Body of pancreas (tissue), 4 donors: ENCODE results near the gene TRMT44. TPM values are rescaled to one million over a fixed set of nuclear protein-coding genes. Genes with fewer than 3 reads are reported as not detected.
"Not testable (repeated sequence)": the region's sequence is repeated elsewhere in the genome, so short reads cannot be mapped to it uniquely, and the experiment has no call there.

Source experiments
- ATAC-seq: fragments of 150-250 bp; one replicate; pipeline ENCODE4 v1.9.1; 2016
- DNase-seq, 4 donors: peaks; one replicate each; pipeline ENCODE4 v3.0.0-alpha.2; 2019
- H3K27ac ChIP-seq, 4 donors: fragments of 200-600 bp; sonication (generic); 1 replicate in 3 of 4; 2 replicates in 1 of 4; pipeline versions ENCODE4 v1.5.1 to v1.6.1; 2016 to 2019; ENCODE audit warnings: mild to moderate bottlenecking in 1 of 4, mixed read lengths in 1 of 4, moderate library complexity in 1 of 4
- H3K27me3 ChIP-seq, 2 donors: fragments of 200-600 bp; sonication (generic); one replicate each; pipeline ENCODE4 v1.6.0; 2016; ENCODE audit warnings: mild to moderate bottlenecking in 1 of 2
- H3K36me3 ChIP-seq, 2 donors: fragments of 200-600 bp; sonication (generic); replicated peaks in 1 of 2; 2 replicates each; pipeline ENCODE4 v1.5.1; 2016; ENCODE audit warnings: low read depth in 2 of 2; ENCODE audit not compliant: insufficient read depth in 1 of 2
- H3K4me1 ChIP-seq: fragments of 200-600 bp; sonication (generic); one replicate; pipeline ENCODE4 v1.6.0; 2016
- H3K4me3 ChIP-seq, 2 donors: fragments of 200-600 bp; sonication (generic); 1 replicate in 1 of 2; 2 replicates in 1 of 2; pipeline ENCODE4 v1.5.1; 2016 to 2019
- H3K9me3 ChIP-seq, 3 donors: fragments of 200-600 bp; sonication (generic); 1 replicate in 2 of 3; 2 replicates in 1 of 3; pipeline ENCODE4 v1.5.1; 2016
- CTCF ChIP-seq, 7 experiments: fragments of 450-650 bp in 4 of 7; fragments of 200-600 bp in 3 of 7; sonication (generic) in 3 of 7; IDR thresholded peaks; one replicate each; pipeline ENCODE4 v1.5.1; 2016 to 2019; ENCODE audit warnings: antibody characterized with exemption in 7 of 7
- POLR2A ChIP-seq, 3 donors: fragments of 450-650 bp; IDR thresholded peaks; one replicate each; pipeline ENCODE4 v1.6.1; 2016; ENCODE audit warnings: antibody characterized with exemption in 3 of 3, mild to moderate bottlenecking in 2 of 3
- WGBS, 2 donors: methylation state at CpG; one replicate each; pipeline ENCODE4 v1.1.5; 2017; 5-methylcytosine and 5-hydroxymethylcytosine counted together
- intact Hi-C: fragments of 100-400 bp; cut with DNase I; formaldehyde crosslinking; loops from one replicate; pipeline ENCODE4 v1.15.1; 2023
- total RNA-seq, 2 donors: library from RNA; depleted of rRNA; stranded (reverse); fragments of >200 nt; gene quantifications; one replicate each; pipeline ENCODE4 v1.1.0, GENCODE V29; 2016

TRMT44 gene
- total RNA-seq, 2 donors from 2014 or later, result 13.2 to 60.0 TPM

- Histone ChIP-seq H3K36me3 (peaks cover 5 to 9% of the 10 kb centered on the region in 2 donors), H3K27me3 (no peaks in the 10 kb centered on the region), H3K27ac (no peak overlapping the region)
Observed at GRCh38 chr4:8403976-8404375, 36.6 kb upstream of the TRMT44 start.

GRCh38 chr4:8404791-8405515 is 35.6 kb upstream of the TRMT44 start:
- intact Hi-C loops, result loop anchor here (10.0 kb wide), 2 partner anchors 160 to 230 kb away; no protein-coding TSS in a partner anchor
- Histone ChIP-seq H3K27me3 (no peaks in the 10 kb centered on the region), H3K4me1 (no peaks in the 10 kb centered on the region), H3K36me3 (peaks cover 5 to 8% of the 10 kb centered on the region in 2 donors), H3K4me3 (no peak overlapping the region), H3K27ac (no peak overlapping the region), H3K9me3 (no peaks in the 10 kb centered on the region)
- ATAC-seq, result no peak
- 68 to 82% methylated on average over 13 to 14 of the region's 14 CpGs for WGBS, 2 donors
- TF ChIP-seq POLR2A (IDR thresholded peaks at IDR 0.05) (no peak), CTCF (IDR thresholded peaks at IDR 0.05) (no peak)
- DNase-seq, result no peak

More at GRCh38 chr4:8403976-8404375, 36.6 kb upstream of the TRMT44 start:
- 80 to 94% methylated on average over 13 of the region's 13 CpGs for WGBS, 2 donors
- intact Hi-C loops, result loop anchor here (10.0 kb wide), 2 partner anchors 159 to 229 kb away; no protein-coding TSS in a partner anchor
- TF ChIP-seq CTCF (IDR thresholded peaks at IDR 0.05) (no peak), POLR2A (IDR thresholded peaks at IDR 0.05) (no peak)
- Histone ChIP-seq H3K9me3 (no peaks in the 10 kb centered on the region), H3K4me3 (no peak overlapping the region), H3K4me1 (no peaks in the 10 kb centered on the region)
- ATAC-seq (no peak), DNase-seq (no peak)

GRCh38 chr4:8405516-8405875 is 35.1 kb upstream of the TRMT44 start:
- 83 to 93% methylated on average over 4 to 9 of the region's 9 CpGs for WGBS, 2 donors
- Histone ChIP-seq H3K4me1 (no peaks in the 10 kb centered on the region), H3K27ac (no peak overlapping the region), H3K36me3 (peaks cover 5 to 8% of the 10 kb centered on the region in 2 donors), H3K27me3 (no peaks in the 10 kb centered on the region), H3K9me3 (no peaks in the 10 kb centered on the region), H3K4me3 (no peak overlapping the region)
- no peak for TF ChIP-seq POLR2A (IDR thresholded peaks at IDR 0.05)
- TF ChIP-seq CTCF (IDR thresholded peaks at IDR 0.05), result no peak
- DNase-seq (no peak), ATAC-seq (no peak)
- intact Hi-C loops, result loop anchor here (10.0 kb wide), 2 partner anchors 161 to 231 kb away; no protein-coding TSS in a partner anchor

- not testable (repeated sequence) for H3K27ac ChIP-seq, H3K4me3 ChIP-seq, H3K27me3 ChIP-seq, ATAC-seq, H3K36me3 ChIP-seq, H3K9me3 ChIP-seq, H3K4me1 ChIP-seq
- peak in 6 of 7 experiments; percentile 8 to 43 (median 32) for TF ChIP-seq CTCF (IDR thresholded peaks at IDR 0.05)
- WGBS, 2 donors, result 83 to 84% methylated on average over 7 of the region's 7 CpGs
- peak; percentile 41 to 66 (median 48) for DNase-seq
- intact Hi-C loops, result loop anchor here (10.0 kb wide), 2 partner anchors 162 to 232 kb away; no protein-coding TSS in a partner anchor
Observed at GRCh38 chr4:8406887-8407286, 33.7 kb upstream of the TRMT44 start.
